Measurements from ENCODE around the gene TSG101. TPM values are rescaled to one million over a fixed set of nuclear protein-coding genes. Genes with fewer than 3 reads are reported as not detected.

Gene TSG101
- total and polyA plus RNA-seq, 8 donors: 50.5 to 134 (median 106) TPM

DNA sequence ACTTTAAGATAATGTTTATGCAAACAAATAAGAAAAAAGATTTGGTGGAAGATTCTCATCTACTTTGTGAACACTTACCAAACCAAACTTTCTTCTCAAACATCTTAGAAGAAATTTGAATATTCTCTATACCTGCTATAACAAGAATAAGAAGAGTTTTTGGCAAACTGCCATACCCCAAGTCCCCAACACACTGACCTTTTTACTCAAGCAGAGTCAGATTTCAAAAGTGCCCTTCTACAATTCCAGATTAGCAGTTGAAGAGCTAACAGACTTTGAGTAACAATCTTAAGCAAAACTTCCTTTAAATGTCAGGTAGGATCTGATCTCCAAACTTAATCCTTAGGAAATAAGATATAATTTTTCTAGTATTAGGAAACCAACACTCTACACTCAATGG is 33.9 kb downstream of the TSG101 start:
- Histone ChIP-seq H3K27me3 (no peaks in the 10 kb centered on the region), H3K27ac (peak overlapping the region; percentile 10 to 39), H3K4me3 (no peak overlapping the region), H3K36me3 (peaks cover 0 to 47% of the 10 kb centered on the region in 2 donors), H3K9me3 (no peaks in the 10 kb centered on the region), H3K4me1 (peaks cover 0 to 5% of the 10 kb centered on the region in 2 donors)
- DNase-seq: peak in 1 of 4 donors; percentile 35
- ATAC-seq: peak; percentile 26
- TF ChIP-seq, protein P1, sequence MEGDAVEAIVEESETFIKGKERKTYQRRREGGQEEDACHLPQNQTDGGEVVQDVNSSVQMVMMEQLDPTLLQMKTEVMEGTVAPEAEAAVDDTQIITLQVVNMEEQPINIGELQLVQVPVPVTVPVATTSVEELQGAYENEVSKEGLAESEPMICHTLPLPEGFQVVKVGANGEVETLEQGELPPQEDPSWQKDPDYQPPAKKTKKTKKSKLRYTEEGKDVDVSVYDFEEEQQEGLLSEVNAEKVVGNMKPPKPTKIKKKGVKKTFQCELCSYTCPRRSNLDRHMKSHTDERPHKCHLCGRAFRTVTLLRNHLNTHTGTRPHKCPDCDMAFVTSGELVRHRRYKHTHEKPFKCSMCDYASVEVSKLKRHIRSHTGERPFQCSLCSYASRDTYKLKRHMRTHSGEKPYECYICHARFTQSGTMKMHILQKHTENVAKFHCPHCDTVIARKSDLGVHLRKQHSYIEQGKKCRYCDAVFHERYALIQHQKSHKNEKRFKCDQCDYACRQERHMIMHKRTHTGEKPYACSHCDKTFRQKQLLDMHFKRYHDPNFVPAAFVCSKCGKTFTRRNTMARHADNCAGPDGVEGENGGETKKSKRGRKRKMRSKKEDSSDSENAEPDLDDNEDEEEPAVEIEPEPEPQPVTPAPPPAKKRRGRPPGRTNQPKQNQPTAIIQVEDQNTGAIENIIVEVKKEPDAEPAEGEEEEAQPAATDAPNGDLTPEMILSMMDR (IDR thresholded peaks at IDR 0.05): no peak
- intact Hi-C loops (cut with DNase I): no loop called here

DNA sequence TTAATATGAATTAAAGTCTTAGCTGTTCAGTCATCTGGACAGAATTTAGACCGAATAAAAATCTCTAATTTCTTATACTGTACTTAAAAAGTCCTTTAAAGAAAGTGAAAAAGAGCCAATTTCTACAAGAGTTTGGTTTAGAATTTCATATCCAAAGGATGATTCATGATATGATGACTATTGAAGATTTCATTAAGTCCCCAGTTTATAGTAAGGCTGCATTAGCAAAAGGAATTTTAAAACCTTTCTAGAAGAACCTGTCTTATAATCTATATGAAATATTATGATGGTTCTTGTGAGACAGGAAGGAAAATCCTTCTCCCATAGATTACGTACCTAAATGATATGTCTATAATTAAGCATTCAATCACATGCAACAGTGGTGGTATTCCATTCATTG is 34.8 kb downstream of the TSG101 start:
- H3K36me3 ChIP-seq: peaks cover 0 to 43% of the 10 kb centered on the region in 2 donors
- peak overlapping the region; percentile 10 to 21 for H3K27ac ChIP-seq
- ATAC-seq (no peak), DNase-seq (no peak)
- H3K9me3 ChIP-seq: no peaks in the 10 kb centered on the region
- H3K4me3 ChIP-seq: no peak overlapping the region
- H3K4me1 ChIP-seq: peaks cover 0 to 5% of the 10 kb centered on the region in 2 donors
- no peaks in the 10 kb centered on the region for H3K27me3 ChIP-seq
- TF ChIP-seq, protein P1 (IDR thresholded peaks at IDR 0.05): no peak
- intact Hi-C loops (cut with DNase I): no loop called here

DNA sequence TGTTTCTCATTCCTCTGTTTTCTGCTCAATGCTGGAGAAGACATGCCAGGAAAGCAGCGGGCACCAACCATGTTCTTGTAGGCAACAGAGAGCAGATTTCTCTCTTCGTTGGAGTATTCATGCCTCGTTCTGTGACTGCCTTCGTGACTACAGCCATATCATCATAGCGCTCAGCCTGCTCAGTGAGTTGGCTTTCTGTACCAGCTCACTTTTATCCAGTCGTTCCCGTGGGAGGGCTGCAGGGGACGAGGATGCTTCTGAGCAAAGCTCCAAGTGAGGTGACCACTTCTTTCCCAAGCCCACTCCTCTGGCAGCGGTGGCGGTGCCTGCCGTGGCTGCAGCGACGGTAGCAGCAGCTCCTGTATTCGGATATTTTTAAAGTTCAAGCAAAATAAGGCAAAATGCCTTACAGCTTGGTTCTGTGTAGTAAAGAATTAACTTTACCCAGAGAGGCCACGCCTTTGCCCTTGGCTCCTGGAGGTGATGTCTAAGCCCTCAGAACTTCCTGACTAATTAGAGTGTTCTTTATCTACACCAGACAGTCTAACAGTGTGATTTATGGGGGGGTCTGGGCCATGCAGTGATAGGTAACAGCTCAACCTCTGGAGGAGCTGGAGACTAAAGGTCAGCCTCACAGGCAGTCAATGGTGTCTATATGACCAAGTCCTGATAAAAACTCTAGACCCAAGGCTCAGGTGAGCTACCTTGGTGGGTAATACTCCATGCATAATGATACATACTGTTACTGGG is 35.8 kb downstream of the TSG101 start:
- Histone ChIP-seq H3K4me3 (no peak overlapping the region), H3K4me1 (peaks cover 0 to 5% of the 10 kb centered on the region in 2 donors), H3K9me3 (no peaks in the 10 kb centered on the region), H3K27me3 (no peaks in the 10 kb centered on the region), H3K36me3 (peaks cover 0 to 40% of the 10 kb centered on the region in 2 donors), H3K27ac (peak overlapping the region in 1 of 2 donors; percentile 68)
- TF ChIP-seq, protein P1 (IDR thresholded peaks at IDR 0.05): no peak
- peak in 1 of 4 donors; percentile 73 for DNase-seq
- peak; percentile 39 for ATAC-seq
- intact Hi-C loops (cut with DNase I): no loop called here

DNA sequence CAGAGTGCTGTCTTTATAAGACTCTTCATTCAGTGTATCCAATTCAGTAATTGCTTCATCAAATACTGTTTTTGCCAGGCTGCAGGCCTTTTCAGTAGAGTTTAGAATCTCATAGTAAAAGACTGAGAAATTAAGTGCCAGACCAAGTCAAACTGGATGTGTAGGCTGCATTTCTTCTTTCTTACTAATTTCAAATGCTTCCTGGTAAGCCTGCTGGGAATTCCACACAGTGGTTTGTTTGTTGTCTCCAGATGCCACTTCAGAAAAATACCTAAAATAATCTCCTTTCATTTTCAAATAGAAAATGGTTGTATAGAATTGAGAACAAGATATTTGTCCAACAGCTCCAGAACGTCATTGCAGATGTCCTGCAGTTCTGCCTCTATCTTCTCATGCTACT is 36.4 kb downstream of the TSG101 start:
- Histone ChIP-seq H3K4me3 (no peak overlapping the region), H3K27ac (no peak overlapping the region), H3K27me3 (no peaks in the 10 kb centered on the region), H3K9me3 (no peaks in the 10 kb centered on the region), H3K4me1 (peaks cover 0 to 5% of the 10 kb centered on the region in 2 donors), H3K36me3 (peaks cover 0 to 44% of the 10 kb centered on the region in 2 donors)
- DNase-seq (no peak), ATAC-seq (peak; percentile 36)
- TF ChIP-seq, protein P1 (IDR thresholded peaks at IDR 0.05): no peak
- intact Hi-C loops (cut with DNase I): no loop called here

DNA sequence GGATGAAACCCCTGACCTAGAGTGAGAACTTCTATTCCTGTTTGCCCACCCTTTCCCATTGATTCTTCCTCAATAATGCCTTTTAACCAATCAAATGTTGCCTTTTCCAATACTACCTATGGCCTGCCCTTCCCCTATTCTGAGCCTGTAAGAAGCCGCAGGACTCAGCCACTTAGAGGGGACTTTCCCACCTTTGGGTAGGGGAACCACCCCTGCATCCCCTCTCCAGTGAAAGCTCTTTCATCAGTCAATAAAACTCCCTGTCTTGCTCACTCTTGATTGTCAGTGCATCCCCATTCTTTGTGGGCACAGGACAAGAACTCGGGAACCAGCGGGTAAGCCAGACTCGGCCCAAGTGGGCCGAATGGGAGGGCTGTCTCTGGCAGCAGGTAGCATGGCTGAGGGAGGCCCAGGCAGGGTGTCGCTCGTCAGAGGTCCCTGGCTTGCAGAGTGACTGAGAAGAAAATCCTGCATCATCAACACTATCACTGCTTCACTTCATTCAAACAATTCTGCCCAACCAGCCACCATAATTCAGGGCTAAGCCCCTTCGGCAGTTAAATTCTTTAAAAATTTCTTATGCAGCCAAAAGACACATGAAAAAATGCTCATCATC is 40.7 kb downstream of the TSG101 start:
- Histone ChIP-seq H3K27me3 (no peaks in the 10 kb centered on the region), H3K36me3 (peaks cover 0 to 80% of the 10 kb centered on the region in 2 donors), H3K4me1 (peaks cover 0 to 5% of the 10 kb centered on the region in 2 donors), H3K9me3 (no peaks in the 10 kb centered on the region), H3K4me3 (no peak overlapping the region), H3K27ac (no peak overlapping the region)
- DNase-seq (peak in 1 of 4 donors; percentile 33), ATAC-seq (no peak)
- TF ChIP-seq, protein P1 (IDR thresholded peaks at IDR 0.05): no peak
- intact Hi-C loops (cut with DNase I): no loop called here

Data from left lung (tissue), 10 donors.